Measurements from ENCODE around the gene EVI5L. TPM values are rescaled to one million over a fixed set of nuclear protein-coding genes. Genes with fewer than 3 reads are reported as not detected.
"Not testable (repeated sequence)": the region's sequence is repeated elsewhere in the genome, so short reads cannot be mapped to it uniquely, and the experiment has no call there.

EVI5L gene
- 6.8 and 8.1 TPM in 2 replicates for total RNA-seq (2014; rRNA removed; shearing (Covaris generic))

- DNase-seq (ENCODE audit: low read depth) = peak; percentile 100
Observed at GRCh38 chr19:7829561-7830271, at the start of gene EVI5L. EVI5L (plus strand) TSS chr19:7830218; CDS start chr19:7846543, 16,325 bp downstream.

- no peak for DNase-seq (ENCODE audit: low read depth)
Observed at GRCh38 chr19:7781157-7781556, 48.9 kb upstream of the EVI5L start.

GRCh38 chr19:7783991-7784423 lies 46.0 kb upstream of the EVI5L start:
- DNase-seq (ENCODE audit: low read depth) = peak; percentile 17

- no peak for DNase-seq (ENCODE audit: low read depth)
Observed at GRCh38 chr19:7784856-7785255, 45.2 kb upstream of the EVI5L start.

GRCh38 chr19:7787141-7787540 lies 42.9 kb upstream of the EVI5L start:
- DNase-seq (ENCODE audit: low read depth) = no peak

GRCh38 chr19:7787602-7788177 lies 42.3 kb upstream of the EVI5L start:
- DNase-seq (ENCODE audit: low read depth) = no peak

GRCh38 chr19:7788178-7788932 lies 41.7 kb upstream of the EVI5L start:
- no peak for DNase-seq (ENCODE audit: low read depth)

- no peak for DNase-seq (ENCODE audit: low read depth)
Observed at GRCh38 chr19:7788933-7789323, 41.1 kb upstream of the EVI5L start.

GRCh38 chr19:7789447-7789846 lies 40.6 kb upstream of the EVI5L start:
- no peak for DNase-seq (ENCODE audit: low read depth)

- no peak for DNase-seq (ENCODE audit: low read depth)
Observed at GRCh38 chr19:7790416-7790815, 39.6 kb upstream of the EVI5L start.

GRCh38 chr19:7792281-7792680 lies 37.7 kb upstream of the EVI5L start:
- no peak for DNase-seq (ENCODE audit: low read depth)

GRCh38 chr19:7792701-7793100 lies 37.3 kb upstream of the EVI5L start:
- not testable (repeated sequence) for DNase-seq (ENCODE audit: low read depth)

GRCh38 chr19:7793493-7793892 lies 36.5 kb upstream of the EVI5L start:
- DNase-seq (ENCODE audit: low read depth) = no peak

GRCh38 chr19:7795555-7796161 lies 34.4 kb upstream of the EVI5L start:
- no peak for DNase-seq (ENCODE audit: low read depth)

- peak; percentile 64 for DNase-seq (ENCODE audit: low read depth)
Observed at GRCh38 chr19:7799640-7800355, 30.2 kb upstream of the EVI5L start.

- DNase-seq (ENCODE audit: low read depth) = no peak
Observed at GRCh38 chr19:7801020-7801570, 28.9 kb upstream of the EVI5L start.

GRCh38 chr19:7806234-7806633 lies 23.8 kb upstream of the EVI5L start:
- DNase-seq (ENCODE audit: low read depth) = no peak

- DNase-seq (ENCODE audit: low read depth) = no peak
Observed at GRCh38 chr19:7806876-7807275, 23.1 kb upstream of the EVI5L start.

GRCh38 chr19:7808108-7808507 lies 21.9 kb upstream of the EVI5L start:
- DNase-seq (ENCODE audit: low read depth) = no peak

GRCh38 chr19:7811989-7812388 lies 18.0 kb upstream of the EVI5L start:
- DNase-seq (ENCODE audit: low read depth) = no peak

GRCh38 chr19:7815325-7815724 lies 14.7 kb upstream of the EVI5L start:
- no peak for DNase-seq (ENCODE audit: low read depth)
